ENCODE data around the gene EIF4H.

GRCh38 chr7:74173074-74173473 is 1.1 kb upstream of the EIF4H start:
- TF ChIP-seq POLR2A (IDR thresholded peaks at IDR 0.05; ENCODE audit: low read depth, low read length) (no peak), POLR2AphosphoS5 (IDR thresholded peaks at IDR 0.05; ENCODE audit: low read depth, low read length) (no peak)

All from GM12892 (cell line).